Measurements from ENCODE around the gene CDH26.

The CDH26 gene

DNA sequence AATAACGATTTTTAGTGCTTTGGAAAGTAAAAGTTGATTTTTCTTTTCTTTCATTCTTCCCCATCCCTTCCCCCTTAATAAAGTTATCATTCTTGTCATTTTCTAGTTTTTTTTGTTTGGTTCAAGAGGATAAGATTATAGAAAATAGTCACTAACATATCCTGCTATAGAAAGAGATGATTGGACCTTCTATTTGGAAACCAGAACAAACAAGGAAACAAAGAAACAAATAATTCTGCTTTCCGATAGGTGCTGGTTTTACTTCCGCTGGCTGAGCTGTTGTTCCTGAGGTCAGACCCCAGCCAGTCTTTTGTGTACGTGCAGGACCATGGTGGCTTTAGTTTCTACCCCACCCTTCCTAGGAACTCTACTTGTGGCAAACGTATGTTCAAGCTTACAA lies at the start of gene CDH26:
Gene CDH26, plus strand, starts transcription at position 301 of the 400 bp plus-strand sequence. CDS start 304 bp downstream, outside the sequence.
- DNase-seq = no peak

DNA sequence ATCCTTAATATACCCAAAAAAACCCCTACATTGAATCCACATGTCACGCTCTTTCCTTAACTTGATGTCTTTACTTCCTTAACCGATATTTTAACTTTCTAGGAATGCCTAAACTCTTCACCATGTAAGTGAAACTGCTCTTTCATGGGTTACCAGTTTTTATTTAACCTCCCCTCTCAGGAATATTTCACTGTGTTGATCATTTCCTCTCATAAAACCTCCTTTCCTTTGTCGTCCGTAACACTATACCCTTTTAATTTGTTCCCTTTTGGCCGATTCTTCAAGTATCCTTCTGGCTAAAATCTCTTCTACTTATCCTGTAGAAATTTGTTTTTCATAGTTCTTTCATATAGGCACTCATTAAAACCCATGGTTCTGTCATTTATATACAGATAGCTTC lies 49.4 kb upstream of the CDH26 start:
- DNase-seq = no peak

GRCh38 chr20:59911041-59911440 lies 47.2 kb upstream of the CDH26 start:
- no peak for DNase-seq

DNA sequence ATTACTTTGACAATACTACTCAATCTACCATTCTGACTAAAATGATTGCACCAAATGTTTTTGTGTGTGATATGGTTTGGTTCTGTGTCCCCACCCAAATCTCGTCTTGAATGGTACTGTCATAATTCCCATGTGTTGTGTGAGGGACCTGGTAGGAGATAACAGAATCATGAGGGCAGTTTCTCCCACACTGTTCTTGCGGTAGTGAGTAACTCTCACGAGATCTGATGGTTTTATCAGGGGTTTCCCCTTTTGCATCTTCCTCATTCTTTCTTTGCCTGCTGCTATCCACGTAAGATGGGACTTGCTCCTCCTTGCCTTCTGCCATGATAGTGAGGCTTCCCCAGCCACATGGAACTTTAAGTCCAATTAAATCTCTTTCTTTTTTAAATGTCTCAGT lies 45.6 kb upstream of the CDH26 start:
- DNase-seq = no peak

DNA sequence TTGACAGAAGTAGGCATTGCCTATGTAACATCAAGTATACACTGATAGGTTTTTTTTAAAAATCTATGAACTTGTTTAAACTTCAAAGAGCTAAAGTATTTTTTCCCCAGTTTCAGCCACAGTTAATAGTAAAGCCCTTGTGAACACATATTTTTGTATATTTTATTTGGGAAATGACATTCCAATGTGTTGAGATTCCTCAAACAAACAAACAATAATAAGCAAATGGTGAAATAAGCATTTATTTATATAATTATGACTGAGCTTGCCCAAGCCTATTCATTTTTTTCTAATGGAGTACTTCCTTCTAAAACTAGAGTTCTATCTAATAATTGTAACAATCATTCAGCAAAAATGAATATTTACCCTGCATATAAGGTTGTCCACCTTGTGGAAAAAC lies 37.3 kb upstream of the CDH26 start:
- no peak for DNase-seq

GRCh38 chr20:59923514-59923913 lies 34.7 kb upstream of the CDH26 start:
- DNase-seq = no peak

- no peak for DNase-seq
These were observed 32.9 kb upstream of the CDH26 start for GRCh38 chr20:59925359-59925758.

GRCh38 chr20:59925899-59926298 lies 32.3 kb upstream of the CDH26 start:
- DNase-seq = no peak

DNA sequence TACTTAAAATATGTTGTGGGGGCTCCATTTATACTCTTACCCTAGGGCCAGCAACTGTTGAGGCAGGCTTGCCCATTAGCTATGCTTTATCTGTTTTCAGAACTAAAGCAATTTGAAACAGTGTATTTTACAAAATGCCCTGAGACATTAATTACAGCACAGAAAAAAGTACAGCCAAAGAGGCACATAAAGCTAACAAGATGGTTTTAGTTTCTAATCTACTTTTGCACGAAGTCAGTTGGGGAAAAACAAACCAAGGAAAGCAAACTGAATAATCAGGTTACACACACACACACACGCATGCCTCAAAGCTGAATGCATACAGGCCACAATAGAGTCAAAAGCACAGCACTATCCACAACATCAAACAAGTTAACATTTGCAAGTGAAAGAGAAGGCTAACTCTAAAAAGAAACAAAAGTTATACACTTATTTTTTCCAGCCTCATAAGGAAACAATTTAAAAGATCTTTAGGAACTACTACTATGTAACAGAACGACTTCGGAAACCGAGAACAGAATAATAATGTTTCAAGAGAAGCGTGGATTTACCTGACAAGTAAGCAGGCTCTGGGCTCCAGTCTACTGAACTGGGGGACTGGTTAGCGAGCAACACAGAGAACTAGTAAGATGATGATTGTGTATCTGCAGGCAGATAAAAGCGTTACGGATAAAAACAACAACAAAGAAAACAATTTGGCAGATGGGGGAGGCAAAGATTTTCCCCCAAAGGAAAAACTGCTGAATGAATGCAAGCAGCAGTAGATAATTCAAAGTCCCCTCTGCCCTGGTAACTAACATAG lies 26.5 kb upstream of the CDH26 start:
- no peak for DNase-seq

GRCh38 chr20:59932616-59933295 lies 25.5 kb upstream of the CDH26 start:
- DNase-seq = no peak

DNA sequence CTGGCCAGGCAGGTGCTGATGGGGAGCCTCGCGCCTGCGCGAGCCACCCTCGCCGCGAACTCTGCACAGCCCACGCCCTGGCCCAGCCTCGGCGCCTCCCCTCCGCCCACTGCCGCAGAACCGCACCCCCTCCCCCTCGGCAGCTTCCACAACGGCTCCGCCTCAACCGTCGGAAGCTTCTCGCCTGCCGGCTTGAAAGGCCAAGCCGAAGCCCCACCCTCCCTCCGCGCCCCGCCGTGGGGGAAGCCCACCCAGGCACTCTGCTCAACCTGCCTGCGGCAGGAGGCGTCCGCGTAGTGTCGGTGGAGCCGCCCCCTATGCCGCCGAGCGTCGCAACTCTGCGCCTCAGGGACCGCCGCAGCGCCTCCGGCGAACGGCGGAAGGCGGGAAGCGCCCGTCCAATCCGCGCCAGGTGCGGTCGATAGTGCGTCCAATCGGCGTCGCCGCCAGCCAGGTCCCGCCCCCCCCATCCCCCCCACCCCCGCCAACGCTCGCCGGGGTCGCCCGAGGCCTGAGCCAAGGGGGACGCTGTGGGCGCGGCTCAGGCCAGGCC lies 24.9 kb upstream of the CDH26 start, which contains the start of gene SYCP2:
Gene SYCP2, minus strand, starts transcription at position 342 of the 553 bp plus-strand sequence. CDS start 11,224 bp downstream, outside the sequence.
- DNase-seq = peak in 19 of 51 donors; percentile 37 to 77 (median 55)

GRCh38 chr20:59933849-59934585 lies 24.2 kb upstream of the CDH26 start:
- DNase-seq = peak in 47 of 51 donors; percentile 21 to 87 (median 66)

- no peak for DNase-seq
These were observed 22.6 kb upstream of the CDH26 start for GRCh38 chr20:59935457-59936185.

DNA sequence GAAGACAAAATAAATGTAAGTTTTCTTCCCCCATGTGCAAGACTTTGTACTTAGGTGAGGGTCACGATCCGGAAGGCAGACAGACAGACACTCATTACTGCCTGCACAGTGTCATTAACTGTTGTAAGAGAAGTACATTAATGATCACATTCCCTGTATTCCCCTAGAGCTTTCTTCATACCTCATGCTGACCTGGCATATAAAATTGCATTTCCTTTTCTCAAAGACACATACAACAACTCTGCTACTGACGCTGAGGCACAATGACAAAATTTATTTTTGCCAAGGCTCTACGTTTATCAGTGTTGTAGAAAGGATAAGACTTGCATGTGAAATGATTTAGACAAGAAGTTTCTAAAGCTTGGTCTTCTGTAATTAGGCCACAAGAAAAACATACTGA lies 21.8 kb upstream of the CDH26 start:
- DNase-seq = no peak

- DNase-seq = no peak
These were observed 21.1 kb upstream of the CDH26 start for GRCh38 chr20:59937150-59937549.

DNA sequence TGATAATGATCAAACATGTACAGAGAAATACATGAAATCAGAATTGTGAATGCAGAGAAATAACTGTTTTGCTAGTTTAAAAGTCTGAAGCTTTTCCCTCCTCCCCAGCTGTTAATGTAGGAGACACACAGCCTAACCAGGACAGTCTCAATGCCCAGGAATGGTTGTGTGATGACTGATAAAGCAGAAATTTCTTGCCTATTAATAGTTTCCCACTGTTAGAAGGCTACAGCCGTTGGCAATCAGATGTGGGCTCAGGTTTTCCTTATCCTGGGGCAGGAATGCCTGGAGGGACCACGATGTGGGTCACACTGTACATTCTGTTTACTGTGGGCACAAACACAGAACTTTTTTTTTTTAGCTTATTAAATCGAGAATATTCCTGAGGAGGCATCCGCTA lies 20.0 kb upstream of the CDH26 start:
- no peak for DNase-seq

DNA sequence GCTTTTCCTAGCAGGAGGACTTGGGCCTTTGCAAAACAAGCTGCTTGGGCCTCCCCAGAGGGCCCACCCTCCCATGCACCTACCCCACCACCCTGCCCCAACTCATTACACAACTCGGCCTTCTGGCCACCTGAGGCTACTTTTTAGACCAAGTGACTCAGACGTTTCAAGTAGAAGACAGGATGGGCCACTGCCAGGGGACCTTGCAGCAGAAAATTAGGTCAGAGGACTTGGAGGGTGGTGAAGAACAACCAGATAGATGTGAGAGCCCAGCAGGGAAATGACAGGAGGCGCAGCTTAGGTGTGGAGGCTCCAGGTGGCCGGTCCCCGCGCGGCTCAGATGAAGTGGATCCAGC lies 19.5 kb upstream of the CDH26 start:
- peak in 10 of 51 donors; percentile 15 to 57 (median 42) for DNase-seq

GRCh38 chr20:59939052-59939878 lies 19.0 kb upstream of the CDH26 start:
- no peak for DNase-seq

DNA sequence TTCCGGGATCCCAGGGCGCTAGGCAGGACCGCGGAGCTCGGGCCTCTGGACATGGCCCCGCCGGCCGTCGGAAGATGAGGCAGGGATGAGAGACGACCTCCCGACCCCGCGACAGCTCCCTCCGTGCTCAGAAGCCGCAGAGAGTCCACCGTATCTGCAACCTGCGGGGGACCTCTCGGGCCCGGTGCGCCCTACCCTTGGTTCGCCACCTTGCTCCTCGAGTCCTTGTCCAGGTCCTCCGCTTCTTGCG lies 18.4 kb upstream of the CDH26 start:
- peak in 1 of 51 donors; percentile 49 for DNase-seq

DNA sequence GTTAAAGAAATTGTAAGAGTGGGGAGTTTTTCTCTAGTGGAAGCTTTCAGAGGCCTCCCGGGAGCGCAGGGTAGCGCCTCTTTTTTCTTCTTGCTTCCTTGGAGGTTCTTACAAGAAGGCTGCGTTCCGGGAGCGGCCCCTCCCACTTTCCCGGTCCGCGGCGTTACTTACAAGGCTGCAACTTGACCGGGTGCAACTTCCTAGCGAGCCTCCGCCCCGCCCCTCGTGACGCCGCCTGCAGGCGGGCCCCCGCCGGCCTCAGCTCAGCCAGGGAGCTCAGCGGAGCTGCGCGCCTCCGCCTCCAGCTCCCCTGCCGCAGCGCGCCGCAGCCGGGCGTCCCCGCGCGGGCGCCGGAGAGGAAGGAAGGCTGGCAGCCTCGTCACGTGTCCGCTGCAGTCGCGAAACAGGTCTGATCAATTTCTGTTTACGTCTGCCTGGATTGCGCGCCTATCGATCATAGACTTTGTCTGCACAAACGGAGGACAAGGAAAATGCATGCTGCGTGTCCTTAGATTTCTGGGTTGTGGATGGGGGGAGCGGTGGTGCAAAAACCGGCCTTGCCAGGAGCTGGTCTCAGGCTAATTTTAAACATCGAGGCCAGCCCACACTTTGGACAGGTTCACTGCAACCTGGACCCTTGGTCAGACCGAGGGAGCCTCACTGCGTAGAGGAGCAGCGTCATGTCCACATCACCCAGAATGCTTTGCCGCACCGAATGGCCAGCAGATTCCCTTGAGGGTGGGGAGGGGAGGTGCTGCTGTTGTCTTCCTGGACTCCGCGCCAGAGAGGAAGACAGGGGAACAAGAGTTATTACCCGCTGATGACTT lies 17.9 kb upstream of the CDH26 start, which contains the start of the genes FAM217B and PPP1R3D:
Gene FAM217B, plus strand, starts transcription at position 261 of the 827 bp plus-strand sequence. CDS start 3,555 bp downstream, outside the sequence.
Gene PPP1R3D, minus strand, starts transcription at position 177 of the 827 bp plus-strand sequence. CDS start 374 bp downstream, outside the sequence.
- peak; percentile 69 to 97 (median 91) for DNase-seq

All from hypothalamus (tissue), 51 donors.